GM19351 (cell line): ENCODE measurements around the gene VIPR2.
"Not testable (repeated sequence)": the region's sequence is repeated elsewhere in the genome, so short reads cannot be mapped to it uniquely, and the experiment has no call there.

Experiments used
- ATAC-seq: cut with Tn5 transposase; IDR thresholded peaks from one replicate; pipeline ENCODE4 v1.9.1; 2021; ENCODE audit warnings: mild to moderate bottlenecking, moderate library complexity; ENCODE audit not compliant: unreplicated experiment

Gene VIPR2

GRCh38 chr7:159144758-159145489, at the start of gene VIPR2:
Gene VIPR2, minus strand, starts transcription at chr7:159144867. Its CDS starts 96 bp downstream, at chr7:159144771.
- no peak for ATAC-seq

DNA sequence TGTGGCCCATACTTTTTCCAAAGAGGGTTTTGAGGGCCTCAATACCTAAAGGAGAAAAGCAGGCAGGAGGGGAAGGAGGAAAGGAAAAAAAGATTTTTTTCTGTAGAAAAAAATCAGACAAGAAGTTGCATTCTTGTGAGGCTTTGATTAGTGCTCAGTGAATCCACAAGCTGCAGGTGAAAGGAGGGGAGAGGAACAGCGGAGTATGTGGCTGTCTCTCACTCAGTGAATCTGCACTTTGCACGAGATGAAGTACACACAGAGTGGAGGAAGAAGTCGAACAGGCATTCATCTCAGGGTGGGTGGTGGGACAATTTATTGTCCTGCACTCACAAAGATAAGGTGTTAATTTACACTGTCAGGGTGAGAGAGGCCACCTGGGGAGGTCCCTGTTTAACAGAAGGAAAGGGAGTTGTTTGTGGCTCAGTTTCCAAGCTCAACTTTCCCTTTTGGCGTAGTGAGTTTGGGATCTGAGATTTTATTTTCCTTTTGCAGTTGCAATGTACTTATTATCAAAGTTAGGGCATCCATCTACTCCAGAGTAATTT, 49.0 kb upstream of the VIPR2 start:
- ATAC-seq, result no peak

- no peak for ATAC-seq
Observed at GRCh38 chr7:159192725-159193453, 48.2 kb upstream of the VIPR2 start.

GRCh38 chr7:159192013-159192412, 47.3 kb upstream of the VIPR2 start:
- no peak for ATAC-seq

GRCh38 chr7:159191236-159191635, 46.6 kb upstream of the VIPR2 start:
- ATAC-seq, result no peak

DNA sequence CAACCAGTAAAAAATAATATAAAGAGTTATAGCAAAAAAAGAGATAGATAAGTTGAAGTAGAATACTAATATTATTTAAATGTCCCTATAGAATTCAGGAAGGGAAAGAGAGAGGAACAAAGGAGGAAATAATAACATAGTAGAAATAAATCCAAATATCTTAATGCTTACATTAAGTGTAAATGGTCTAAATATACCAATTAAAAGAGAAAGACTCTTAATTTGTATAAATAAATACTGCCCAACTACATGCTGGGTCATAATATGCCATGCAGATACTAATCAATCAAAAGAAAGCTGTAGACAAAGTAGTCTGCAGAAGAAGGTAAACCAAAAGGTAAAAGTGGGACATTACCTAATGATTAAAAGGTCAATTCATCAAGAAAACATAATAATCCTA, 43.3 kb upstream of the VIPR2 start:
- no peak for ATAC-seq

DNA sequence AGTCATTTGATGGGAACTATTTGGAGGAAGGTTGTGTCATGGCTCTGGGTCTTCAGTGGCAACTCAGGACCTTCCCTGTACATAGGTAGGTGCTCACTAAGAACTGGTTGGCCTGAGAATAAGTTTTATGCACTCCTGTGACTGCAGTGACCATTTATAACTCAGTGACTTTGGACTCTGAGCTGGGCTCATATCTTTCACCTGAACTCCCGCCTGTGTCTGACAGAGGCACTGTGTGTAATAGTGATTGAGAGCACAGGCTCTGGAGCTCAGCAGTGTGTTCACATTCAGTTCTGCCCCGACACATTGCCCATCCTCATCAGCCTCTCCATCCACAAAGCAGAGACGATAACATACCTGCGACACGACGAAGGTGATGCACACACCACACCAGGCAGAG, 34.6 kb upstream of the VIPR2 start:
- ATAC-seq, result no peak

DNA sequence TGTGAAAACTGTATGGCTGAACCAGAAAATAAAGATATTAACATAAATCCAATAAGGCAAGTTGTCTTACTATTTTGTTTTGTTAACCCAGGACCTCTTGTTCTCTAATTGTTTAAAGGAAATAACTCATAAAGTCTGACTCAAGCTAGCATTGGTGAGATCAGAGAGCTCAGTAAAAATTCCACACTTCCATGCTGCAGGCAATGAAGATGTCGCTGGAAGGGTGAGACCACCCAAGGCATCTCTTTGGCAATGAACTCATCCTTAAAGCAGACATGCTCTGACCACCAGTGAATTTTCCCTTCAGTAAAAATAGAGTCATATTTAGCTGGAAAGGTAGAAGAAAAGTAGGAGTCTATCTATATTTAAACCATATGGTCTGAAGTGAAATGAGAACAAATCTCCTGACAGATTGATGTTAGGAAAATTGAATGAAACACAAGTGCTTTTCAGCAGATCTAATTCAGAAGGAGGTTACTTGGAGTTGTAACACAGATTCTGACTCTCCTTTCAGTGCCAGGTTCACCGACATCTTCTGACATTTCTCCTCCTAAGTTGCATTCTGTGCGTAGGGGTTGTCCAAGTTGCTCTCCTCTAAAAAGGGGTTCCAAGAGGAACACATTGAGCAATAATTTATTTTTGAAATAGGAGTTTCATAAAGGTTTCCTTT, 32.8 kb upstream of the VIPR2 start:
- ATAC-seq, result no peak

DNA sequence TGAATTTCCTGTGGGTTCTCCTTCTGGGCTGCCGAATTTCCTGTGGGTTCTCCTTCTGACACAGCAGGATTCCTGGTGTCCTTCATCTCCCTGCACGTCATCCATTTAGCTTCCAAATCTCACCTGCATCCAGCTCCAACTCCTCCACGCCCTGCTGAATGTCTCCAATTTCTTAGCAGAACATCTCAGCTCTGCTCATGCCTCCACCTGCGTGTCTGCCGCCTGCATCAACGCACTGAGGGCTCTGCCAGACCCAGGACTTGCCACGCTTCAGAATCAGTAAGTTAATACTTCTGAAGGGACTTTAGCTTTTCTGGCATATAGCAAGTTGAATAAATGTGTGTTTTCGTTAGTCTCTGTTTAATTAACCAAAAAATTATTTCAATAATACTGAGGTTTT, 31.1 kb upstream of the VIPR2 start:
- no peak for ATAC-seq

- ATAC-seq, result not testable (repeated sequence)
Observed at GRCh38 chr7:159175100-159175499, 30.4 kb upstream of the VIPR2 start.

DNA sequence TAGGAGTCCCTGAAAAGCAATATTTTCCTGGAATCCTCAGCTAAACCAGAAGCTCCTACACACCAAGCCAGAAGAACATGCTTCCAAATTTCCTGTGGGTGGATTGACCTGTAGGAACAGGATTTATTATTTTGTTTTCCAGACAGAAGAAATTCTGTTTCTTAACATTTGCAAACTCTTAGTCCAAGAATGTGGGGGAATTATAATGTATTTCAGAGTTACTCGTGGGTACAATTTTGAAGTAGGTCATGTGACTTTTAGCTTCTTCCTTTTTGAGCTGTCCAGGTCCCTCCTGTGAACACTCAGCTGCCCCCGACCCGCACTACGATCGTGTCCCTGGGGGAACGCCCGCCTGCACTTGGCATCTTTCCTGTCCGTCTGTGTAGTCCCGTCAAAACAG, 27.7 kb upstream of the VIPR2 start:
- ATAC-seq, result no peak

- no peak for ATAC-seq
Observed at GRCh38 chr7:159169391-159169790, 24.7 kb upstream of the VIPR2 start.

DNA sequence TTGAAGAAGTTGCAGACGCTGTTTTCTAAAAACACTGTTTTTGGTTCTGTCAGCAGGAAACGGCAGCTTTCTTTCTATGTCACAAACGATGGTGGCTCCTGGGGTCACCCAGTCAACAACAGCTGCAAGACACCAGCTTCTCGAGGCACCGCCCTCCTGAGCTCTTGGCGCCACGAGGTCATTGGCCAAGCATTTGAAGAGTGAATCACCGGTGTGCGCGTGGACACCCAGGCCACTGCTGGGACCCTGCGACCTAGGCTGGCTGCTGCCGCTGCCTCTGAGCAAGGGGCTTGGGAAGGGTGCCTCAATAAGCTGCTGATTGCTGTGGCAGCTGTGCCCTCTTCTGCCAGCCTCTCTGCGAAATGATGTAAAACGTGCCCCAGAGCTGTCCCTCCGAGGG, 22.5 kb upstream of the VIPR2 start:
- ATAC-seq, result no peak

GRCh38 chr7:159166530-159166929, 21.9 kb upstream of the VIPR2 start:
- ATAC-seq, result no peak

DNA sequence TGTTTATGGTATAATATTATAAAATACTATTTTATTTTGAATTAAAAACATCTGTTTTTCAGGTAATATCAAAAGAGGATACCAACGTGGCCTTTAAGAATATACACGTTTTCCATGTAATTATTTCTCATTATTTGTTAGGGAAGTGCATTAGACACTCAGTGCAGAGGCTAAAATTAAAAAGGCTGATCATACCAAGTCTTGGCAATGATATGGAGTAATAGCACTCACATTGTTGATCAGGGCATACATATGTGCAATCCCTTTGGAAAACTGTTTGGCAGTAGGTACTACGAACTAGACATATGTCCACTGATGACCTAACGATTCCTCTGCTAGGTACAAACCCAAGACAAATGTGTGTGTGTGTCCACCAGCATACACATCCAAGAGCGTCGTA, 20.7 kb upstream of the VIPR2 start:
- no peak for ATAC-seq

GRCh38 chr7:159163703-159164301, 19.1 kb upstream of the VIPR2 start:
- not testable (repeated sequence) for ATAC-seq

GRCh38 chr7:159162050-159162626, 17.5 kb upstream of the VIPR2 start:
- ATAC-seq, result not testable (repeated sequence)

DNA sequence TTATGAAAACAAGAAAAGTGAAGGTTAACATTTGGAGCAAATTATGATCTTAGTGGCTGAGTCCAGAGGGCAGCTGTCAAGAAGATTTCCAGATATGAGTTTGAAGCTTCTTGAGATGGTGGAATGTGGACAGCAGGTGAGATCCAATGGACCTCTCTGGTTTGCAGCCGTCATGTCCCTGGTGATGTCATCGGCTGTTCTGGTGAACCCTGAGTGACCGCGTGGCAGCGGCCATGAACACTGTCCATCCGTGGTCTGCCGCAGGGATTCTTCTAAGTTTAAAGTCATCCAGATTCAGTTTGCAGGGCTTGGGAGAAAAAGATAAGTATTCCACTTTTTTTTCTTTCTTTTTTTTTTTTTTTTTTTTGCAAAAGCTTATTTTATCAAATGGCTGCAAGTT, 15.8 kb upstream of the VIPR2 start:
- ATAC-seq, result no peak

GRCh38 chr7:159159731-159160130, 15.1 kb upstream of the VIPR2 start:
- ATAC-seq, result no peak

- no peak for ATAC-seq
Observed at GRCh38 chr7:159158888-159159405, 14.3 kb upstream of the VIPR2 start.
